HEK293 (cell line): ENCODE results near the gene NPRL2.

Experiments
- KLF8 ChIP-seq: fragments of 450-650 bp; formaldehyde crosslinking; IDR thresholded peaks from 2 replicates; pipeline ENCODE4 v1.5.1; 2016; ENCODE audit warnings: missing biosample characterization, missing genetic modification characterization
- MZF1 ChIP-seq: fragments of 450-650 bp; formaldehyde crosslinking; IDR thresholded peaks from 2 replicates; pipeline ENCODE4 v1.5.1; 2017; ENCODE audit warnings: missing biosample characterization, missing genetic modification characterization, borderline replicate concordance
- RBAK ChIP-seq: fragments of 450-650 bp; formaldehyde crosslinking; IDR thresholded peaks from 2 replicates; pipeline ENCODE4 v1.5.1; 2016; ENCODE audit warnings: missing biosample characterization, missing genetic modification characterization
- SCRT2 ChIP-seq: fragments of 450-650 bp; formaldehyde crosslinking; IDR thresholded peaks from 2 replicates; pipeline ENCODE4 v1.5.1; 2016; ENCODE audit warnings: missing biosample characterization, missing genetic modification characterization
- WT1 ChIP-seq: fragments of 450-650 bp; formaldehyde crosslinking; IDR thresholded peaks from 2 replicates; pipeline ENCODE4 v1.5.1; 2016; ENCODE audit warnings: missing biosample characterization, missing genetic modification characterization
- ZBTB17 ChIP-seq: fragments of 450-650 bp; formaldehyde crosslinking; IDR thresholded peaks from 2 replicates; pipeline ENCODE4 v1.5.1; 2016; ENCODE audit warnings: missing biosample characterization, missing genetic modification characterization
- ZFP41 ChIP-seq: fragments of 450-650 bp; formaldehyde crosslinking; IDR thresholded peaks from 2 replicates; pipeline ENCODE4 v1.5.1; 2016; ENCODE audit warnings: missing biosample characterization, missing genetic modification characterization, borderline replicate concordance
- ZNF266 ChIP-seq: fragments of 450-650 bp; formaldehyde crosslinking; IDR thresholded peaks from 2 replicates; pipeline ENCODE4 v1.5.1; 2016; ENCODE audit warnings: missing biosample characterization, missing genetic modification characterization, low read depth
- ZNF311 ChIP-seq: fragments of 450-650 bp; formaldehyde crosslinking; IDR thresholded peaks from 2 replicates; pipeline ENCODE4 v1.5.1; 2017; ENCODE audit warnings: missing biosample characterization, missing genetic modification characterization, borderline replicate concordance
- ZNF529 ChIP-seq: fragments of 450-650 bp; formaldehyde crosslinking; IDR thresholded peaks from 2 replicates; pipeline ENCODE4 v1.5.1; 2017; ENCODE audit warnings: missing genetic modification characterization, missing biosample characterization; ENCODE audit not compliant: insufficient replicate concordance
- ZNF555 ChIP-seq: fragments of 450-650 bp; formaldehyde crosslinking; conservative IDR thresholded peaks from 2 replicates; pipeline ENCODE4 v1.5.1; 2017; ENCODE audit warnings: missing biosample characterization, mild to moderate bottlenecking, missing genetic modification characterization, inconsistent platforms
- ZNF560 ChIP-seq: fragments of 450-650 bp; formaldehyde crosslinking; IDR thresholded peaks from 2 replicates; pipeline ENCODE4 v1.5.1; 2017; ENCODE audit warnings: missing biosample characterization, missing genetic modification characterization, borderline replicate concordance
- ZNF561 ChIP-seq: fragments of 450-650 bp; IDR thresholded peaks from 2 replicates; pipeline ENCODE4 v1.5.1; 2018; ENCODE audit warnings: missing biosample characterization, missing genetic modification characterization, borderline replicate concordance
- ZNF660 ChIP-seq: fragments of 450-650 bp; IDR thresholded peaks from 2 replicates; pipeline ENCODE4 v1.5.1; 2018; ENCODE audit warnings: missing biosample characterization, mild to moderate bottlenecking, missing genetic modification characterization
- ZNF792 ChIP-seq: fragments of 450-650 bp; formaldehyde crosslinking; IDR thresholded peaks from 2 replicates; pipeline ENCODE4 v1.5.1; 2016; ENCODE audit warnings: missing biosample characterization, missing genetic modification characterization
- ZSCAN23 ChIP-seq: fragments of 450-650 bp; formaldehyde crosslinking; IDR thresholded peaks from 2 replicates; pipeline ENCODE4 v1.5.1; 2016; ENCODE audit warnings: missing biosample characterization, missing genetic modification characterization
- TF ChIP-seq, protein P1 (sequence below): fragments of 450-650 bp; formaldehyde crosslinking; IDR thresholded peaks from 2 replicates; pipeline ENCODE4 v1.5.1; 2016; ENCODE audit warnings: missing biosample characterization, missing genetic modification characterization
- TF ChIP-seq, protein P2 (sequence below): fragments of 450-650 bp; formaldehyde crosslinking; IDR thresholded peaks from 2 replicates; pipeline ENCODE4 v1.5.1; 2017; ENCODE audit warnings: missing biosample characterization, missing genetic modification characterization
- TF ChIP-seq, protein P3 (sequence below): fragments of 450-650 bp; formaldehyde crosslinking; IDR thresholded peaks from 2 replicates; pipeline ENCODE4 v1.5.1; 2016; ENCODE audit warnings: missing biosample characterization, missing genetic modification characterization
- TF ChIP-seq, protein P4 (sequence below): fragments of 450-650 bp; formaldehyde crosslinking; IDR thresholded peaks from 2 replicates; pipeline ENCODE4 v1.5.1; 2016; ENCODE audit warnings: missing biosample characterization, missing genetic modification characterization, borderline replicate concordance
- TF ChIP-seq, protein P5 (sequence below): fragments of 450-650 bp; formaldehyde crosslinking; IDR thresholded peaks from 2 replicates; pipeline ENCODE4 v1.5.1; 2016; ENCODE audit warnings: missing biosample characterization, missing genetic modification characterization

The NPRL2 gene

DNA sequence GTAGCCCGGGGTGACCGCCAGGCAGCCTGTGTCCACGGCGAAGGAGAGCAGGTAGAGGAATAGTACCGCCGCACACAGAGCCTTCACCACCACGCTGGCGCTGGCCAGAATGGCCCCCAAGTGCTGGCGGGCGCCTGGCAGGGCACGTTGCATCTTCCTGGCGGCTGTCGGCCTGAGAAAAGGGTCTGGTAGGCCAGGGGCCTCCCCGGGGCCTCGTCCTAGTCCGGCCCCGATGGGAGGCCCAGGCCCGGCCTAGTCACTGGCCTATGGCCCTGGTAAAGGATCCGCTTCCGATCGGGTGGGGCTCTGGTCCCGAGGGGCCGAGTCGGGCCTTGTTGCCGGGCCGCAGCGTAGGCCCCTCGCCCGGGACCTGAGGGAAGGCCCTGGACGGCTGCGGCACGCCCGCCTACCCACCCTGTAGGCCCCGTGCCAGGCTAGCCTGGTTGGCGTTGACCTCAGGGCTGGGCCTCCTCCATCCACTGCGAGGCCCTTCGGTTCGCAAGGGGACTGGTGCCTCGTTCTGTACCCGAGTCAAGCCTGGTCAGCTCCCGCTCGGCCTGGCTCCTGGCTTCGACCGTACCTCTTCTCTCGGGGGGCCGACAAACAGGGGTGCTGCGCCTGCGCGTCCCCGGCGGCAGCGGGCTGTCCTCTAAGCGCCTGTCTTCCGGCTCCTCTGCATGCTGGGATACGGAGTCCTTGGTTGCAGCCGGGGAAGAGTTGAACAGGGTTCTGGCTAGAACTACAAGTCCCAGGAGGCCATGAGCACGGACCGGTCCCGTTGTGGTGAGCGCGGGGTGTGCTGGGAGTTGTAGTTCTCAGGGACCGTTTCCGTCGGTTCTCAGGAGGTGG is 8.6 kb upstream of the NPRL2 start, which contains the start of gene TMEM115 (continued):
- TF ChIP-seq, protein P1, sequence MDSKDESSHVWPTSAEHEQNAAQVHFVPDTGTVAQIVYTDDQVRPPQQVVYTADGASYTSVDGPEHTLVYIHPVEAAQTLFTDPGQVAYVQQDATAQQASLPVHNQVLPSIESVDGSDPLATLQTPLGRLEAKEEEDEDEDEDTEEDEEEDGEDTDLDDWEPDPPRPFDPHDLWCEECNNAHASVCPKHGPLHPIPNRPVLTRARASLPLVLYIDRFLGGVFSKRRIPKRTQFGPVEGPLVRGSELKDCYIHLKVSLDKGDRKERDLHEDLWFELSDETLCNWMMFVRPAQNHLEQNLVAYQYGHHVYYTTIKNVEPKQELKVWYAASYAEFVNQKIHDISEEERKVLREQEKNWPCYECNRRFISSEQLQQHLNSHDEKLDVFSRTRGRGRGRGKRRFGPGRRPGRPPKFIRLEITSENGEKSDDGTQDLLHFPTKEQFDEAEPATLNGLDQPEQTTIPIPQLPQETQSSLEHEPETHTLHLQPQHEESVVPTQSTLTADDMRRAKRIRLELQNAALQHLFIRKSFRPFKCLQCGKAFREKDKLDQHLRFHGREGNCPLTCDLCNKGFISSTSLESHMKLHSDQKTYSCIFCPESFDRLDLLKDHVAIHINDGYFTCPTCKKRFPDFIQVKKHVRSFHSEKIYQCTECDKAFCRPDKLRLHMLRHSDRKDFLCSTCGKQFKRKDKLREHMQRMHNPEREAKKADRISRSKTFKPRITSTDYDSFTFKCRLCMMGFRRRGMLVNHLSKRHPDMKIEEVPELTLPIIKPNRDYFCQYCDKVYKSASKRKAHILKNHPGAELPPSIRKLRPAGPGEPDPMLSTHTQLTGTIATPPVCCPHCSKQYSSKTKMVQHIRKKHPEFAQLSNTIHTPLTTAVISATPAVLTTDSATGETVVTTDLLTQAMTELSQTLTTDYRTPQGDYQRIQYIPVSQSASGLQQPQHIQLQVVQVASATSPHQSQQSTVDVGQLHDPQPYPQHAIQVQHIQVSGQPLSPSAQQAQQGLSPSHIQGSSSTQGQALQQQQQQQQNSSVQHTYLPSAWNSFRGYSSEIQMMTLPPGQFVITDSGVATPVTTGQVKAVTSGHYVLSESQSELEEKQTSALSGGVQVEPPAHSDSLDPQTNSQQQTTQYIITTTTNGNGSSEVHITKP (tag by site-specific recombination), result peak; percentile 75
- TF ChIP-seq ZNF266 (tag by site-specific recombination), result no peak
- TF ChIP-seq ZBTB17 (tag by site-specific recombination), result peak; percentile 86
- TF ChIP-seq ZNF660 (tag by site-specific recombination), result no peak
- 0 out of 2 replicates have a peak, but pooled peaks have one; percentile 63 for TF ChIP-seq ZNF561 (tag by site-specific recombination)
- no peak for TF ChIP-seq ZNF555 (tag by site-specific recombination)
- TF ChIP-seq, protein P2, sequence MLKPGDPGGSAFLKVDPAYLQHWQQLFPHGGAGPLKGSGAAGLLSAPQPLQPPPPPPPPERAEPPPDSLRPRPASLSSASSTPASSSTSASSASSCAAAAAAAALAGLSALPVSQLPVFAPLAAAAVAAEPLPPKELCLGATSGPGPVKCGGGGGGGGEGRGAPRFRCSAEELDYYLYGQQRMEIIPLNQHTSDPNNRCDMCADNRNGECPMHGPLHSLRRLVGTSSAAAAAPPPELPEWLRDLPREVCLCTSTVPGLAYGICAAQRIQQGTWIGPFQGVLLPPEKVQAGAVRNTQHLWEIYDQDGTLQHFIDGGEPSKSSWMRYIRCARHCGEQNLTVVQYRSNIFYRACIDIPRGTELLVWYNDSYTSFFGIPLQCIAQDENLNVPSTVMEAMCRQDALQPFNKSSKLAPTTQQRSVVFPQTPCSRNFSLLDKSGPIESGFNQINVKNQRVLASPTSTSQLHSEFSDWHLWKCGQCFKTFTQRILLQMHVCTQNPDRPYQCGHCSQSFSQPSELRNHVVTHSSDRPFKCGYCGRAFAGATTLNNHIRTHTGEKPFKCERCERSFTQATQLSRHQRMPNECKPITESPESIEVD (tag by site-specific recombination), result no peak
- no peak for TF ChIP-seq WT1 (tag by site-specific recombination)
- no peak for TF ChIP-seq ZSCAN23
- TF ChIP-seq RBAK (tag by site-specific recombination), result no peak
- no peak for TF ChIP-seq ZFP41 (tag by site-specific recombination)
- no peak for TF ChIP-seq ZNF311 (tag by site-specific recombination)
- TF ChIP-seq, protein P3, sequence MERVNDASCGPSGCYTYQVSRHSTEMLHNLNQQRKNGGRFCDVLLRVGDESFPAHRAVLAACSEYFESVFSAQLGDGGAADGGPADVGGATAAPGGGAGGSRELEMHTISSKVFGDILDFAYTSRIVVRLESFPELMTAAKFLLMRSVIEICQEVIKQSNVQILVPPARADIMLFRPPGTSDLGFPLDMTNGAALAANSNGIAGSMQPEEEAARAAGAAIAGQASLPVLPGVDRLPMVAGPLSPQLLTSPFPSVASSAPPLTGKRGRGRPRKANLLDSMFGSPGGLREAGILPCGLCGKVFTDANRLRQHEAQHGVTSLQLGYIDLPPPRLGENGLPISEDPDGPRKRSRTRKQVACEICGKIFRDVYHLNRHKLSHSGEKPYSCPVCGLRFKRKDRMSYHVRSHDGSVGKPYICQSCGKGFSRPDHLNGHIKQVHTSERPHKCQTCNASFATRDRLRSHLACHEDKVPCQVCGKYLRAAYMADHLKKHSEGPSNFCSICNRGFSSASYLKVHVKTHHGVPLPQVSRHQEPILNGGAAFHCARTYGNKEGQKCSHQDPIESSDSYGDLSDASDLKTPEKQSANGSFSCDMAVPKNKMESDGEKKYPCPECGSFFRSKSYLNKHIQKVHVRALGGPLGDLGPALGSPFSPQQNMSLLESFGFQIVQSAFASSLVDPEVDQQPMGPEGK (tag by site-specific recombination), result peak; percentile 75
- TF ChIP-seq ZNF529 (tag by site-specific recombination), result no peak
- TF ChIP-seq ZNF560 (tag by site-specific recombination), result no peak
- TF ChIP-seq ZNF792 (tag by site-specific recombination), result no peak
- TF ChIP-seq, protein P4, sequence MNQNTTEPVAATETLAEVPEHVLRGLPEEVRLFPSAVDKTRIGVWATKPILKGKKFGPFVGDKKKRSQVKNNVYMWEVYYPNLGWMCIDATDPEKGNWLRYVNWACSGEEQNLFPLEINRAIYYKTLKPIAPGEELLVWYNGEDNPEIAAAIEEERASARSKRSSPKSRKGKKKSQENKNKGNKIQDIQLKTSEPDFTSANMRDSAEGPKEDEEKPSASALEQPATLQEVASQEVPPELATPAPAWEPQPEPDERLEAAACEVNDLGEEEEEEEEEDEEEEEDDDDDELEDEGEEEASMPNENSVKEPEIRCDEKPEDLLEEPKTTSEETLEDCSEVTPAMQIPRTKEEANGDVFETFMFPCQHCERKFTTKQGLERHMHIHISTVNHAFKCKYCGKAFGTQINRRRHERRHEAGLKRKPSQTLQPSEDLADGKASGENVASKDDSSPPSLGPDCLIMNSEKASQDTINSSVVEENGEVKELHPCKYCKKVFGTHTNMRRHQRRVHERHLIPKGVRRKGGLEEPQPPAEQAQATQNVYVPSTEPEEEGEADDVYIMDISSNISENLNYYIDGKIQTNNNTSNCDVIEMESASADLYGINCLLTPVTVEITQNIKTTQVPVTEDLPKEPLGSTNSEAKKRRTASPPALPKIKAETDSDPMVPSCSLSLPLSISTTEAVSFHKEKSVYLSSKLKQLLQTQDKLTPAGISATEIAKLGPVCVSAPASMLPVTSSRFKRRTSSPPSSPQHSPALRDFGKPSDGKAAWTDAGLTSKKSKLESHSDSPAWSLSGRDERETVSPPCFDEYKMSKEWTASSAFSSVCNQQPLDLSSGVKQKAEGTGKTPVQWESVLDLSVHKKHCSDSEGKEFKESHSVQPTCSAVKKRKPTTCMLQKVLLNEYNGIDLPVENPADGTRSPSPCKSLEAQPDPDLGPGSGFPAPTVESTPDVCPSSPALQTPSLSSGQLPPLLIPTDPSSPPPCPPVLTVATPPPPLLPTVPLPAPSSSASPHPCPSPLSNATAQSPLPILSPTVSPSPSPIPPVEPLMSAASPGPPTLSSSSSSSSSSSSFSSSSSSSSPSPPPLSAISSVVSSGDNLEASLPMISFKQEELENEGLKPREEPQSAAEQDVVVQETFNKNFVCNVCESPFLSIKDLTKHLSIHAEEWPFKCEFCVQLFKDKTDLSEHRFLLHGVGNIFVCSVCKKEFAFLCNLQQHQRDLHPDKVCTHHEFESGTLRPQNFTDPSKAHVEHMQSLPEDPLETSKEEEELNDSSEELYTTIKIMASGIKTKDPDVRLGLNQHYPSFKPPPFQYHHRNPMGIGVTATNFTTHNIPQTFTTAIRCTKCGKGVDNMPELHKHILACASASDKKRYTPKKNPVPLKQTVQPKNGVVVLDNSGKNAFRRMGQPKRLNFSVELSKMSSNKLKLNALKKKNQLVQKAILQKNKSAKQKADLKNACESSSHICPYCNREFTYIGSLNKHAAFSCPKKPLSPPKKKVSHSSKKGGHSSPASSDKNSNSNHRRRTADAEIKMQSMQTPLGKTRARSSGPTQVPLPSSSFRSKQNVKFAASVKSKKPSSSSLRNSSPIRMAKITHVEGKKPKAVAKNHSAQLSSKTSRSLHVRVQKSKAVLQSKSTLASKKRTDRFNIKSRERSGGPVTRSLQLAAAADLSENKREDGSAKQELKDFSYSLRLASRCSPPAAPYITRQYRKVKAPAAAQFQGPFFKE (tag by site-specific recombination), result 0 out of 2 replicates have a peak, but pooled peaks have one; percentile 33
- no peak for TF ChIP-seq MZF1 (tag by site-specific recombination)
- TF ChIP-seq SCRT2 (tag by site-specific recombination), result no peak
- TF ChIP-seq KLF8 (tag by site-specific recombination), result peak; percentile 26; the same call in 1 of the 2 replicates
- TF ChIP-seq, protein P5, sequence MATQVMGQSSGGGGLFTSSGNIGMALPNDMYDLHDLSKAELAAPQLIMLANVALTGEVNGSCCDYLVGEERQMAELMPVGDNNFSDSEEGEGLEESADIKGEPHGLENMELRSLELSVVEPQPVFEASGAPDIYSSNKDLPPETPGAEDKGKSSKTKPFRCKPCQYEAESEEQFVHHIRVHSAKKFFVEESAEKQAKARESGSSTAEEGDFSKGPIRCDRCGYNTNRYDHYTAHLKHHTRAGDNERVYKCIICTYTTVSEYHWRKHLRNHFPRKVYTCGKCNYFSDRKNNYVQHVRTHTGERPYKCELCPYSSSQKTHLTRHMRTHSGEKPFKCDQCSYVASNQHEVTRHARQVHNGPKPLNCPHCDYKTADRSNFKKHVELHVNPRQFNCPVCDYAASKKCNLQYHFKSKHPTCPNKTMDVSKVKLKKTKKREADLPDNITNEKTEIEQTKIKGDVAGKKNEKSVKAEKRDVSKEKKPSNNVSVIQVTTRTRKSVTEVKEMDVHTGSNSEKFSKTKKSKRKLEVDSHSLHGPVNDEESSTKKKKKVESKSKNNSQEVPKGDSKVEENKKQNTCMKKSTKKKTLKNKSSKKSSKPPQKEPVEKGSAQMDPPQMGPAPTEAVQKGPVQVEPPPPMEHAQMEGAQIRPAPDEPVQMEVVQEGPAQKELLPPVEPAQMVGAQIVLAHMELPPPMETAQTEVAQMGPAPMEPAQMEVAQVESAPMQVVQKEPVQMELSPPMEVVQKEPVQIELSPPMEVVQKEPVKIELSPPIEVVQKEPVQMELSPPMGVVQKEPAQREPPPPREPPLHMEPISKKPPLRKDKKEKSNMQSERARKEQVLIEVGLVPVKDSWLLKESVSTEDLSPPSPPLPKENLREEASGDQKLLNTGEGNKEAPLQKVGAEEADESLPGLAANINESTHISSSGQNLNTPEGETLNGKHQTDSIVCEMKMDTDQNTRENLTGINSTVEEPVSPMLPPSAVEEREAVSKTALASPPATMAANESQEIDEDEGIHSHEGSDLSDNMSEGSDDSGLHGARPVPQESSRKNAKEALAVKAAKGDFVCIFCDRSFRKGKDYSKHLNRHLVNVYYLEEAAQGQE (tag by site-specific recombination), result peak; percentile 69
